Measurements from ENCODE around the gene ACVRL1. TPM values are rescaled to one million over a fixed set of nuclear protein-coding genes. Genes with fewer than 3 reads are reported as not detected.

Gene ACVRL1
- total RNA-seq, 1 donor from 2014 or later: not detected

DNA sequence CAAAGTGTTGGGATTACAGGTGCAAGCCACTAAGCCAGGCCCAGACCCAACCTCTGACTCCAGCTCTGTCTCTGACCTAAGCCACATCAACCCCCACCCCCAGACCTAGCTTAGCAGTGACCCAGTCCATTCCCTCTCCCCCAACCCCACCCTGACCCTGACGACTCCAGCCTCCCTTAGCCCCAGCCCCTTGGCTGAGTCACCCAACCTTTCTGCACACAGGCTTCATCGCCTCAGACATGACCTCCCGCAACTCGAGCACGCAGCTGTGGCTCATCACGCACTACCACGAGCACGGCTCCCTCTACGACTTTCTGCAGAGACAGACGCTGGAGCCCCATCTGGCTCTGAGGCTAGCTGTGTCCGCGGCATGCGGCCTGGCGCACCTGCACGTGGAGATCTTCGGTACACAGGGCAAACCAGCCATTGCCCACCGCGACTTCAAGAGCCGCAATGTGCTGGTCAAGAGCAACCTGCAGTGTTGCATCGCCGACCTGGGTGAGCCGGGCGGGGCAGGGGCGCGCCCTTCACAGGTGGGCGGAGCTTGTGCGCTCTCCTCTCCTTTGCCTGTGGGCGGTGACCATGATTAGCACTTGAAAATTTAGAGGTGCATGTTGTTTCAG lies 7.8 kb downstream of the ACVRL1 start:
- intact Hi-C loops (cut with micrococcal nuclease): no loop called here

DNA sequence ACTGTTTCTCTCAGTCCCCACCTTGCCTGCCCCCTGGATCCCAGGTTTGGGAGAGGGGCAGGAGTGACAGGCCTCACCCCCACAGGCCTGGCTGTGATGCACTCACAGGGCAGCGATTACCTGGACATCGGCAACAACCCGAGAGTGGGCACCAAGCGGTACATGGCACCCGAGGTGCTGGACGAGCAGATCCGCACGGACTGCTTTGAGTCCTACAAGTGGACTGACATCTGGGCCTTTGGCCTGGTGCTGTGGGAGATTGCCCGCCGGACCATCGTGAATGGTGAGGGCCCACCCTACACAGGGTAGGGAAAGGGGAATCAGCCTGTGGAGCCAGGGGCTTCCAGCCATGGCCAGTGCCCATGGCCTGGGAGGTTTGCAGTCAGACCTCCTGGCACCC lies 8.6 kb downstream of the ACVRL1 start:
- intact Hi-C loops (cut with micrococcal nuclease): no loop called here

DNA sequence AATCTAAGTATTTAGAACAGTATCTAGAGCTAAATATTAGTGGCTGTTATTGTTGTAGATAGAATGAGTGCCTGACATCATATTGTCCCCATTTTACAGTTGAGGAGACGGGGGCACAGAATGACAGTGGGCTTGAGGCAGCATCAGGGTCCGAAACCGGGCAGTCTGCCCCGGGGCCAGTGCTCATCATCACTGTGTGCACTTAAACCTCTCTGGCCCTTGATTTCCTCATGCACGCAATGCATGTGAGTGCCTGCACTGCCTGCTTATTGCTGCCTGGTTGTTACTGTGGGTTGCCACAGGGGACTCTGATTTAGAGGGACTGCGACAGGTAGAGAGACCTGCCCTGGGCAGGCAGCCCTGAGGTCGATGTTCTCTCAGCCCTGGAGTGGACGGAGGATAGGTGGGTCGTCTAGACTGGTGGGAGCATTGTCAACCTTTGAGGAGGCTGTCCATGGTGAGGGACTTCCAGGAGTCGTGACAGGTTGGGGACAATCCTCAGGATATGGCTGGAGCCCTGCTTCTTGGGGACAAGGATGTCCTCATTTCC lies 9.8 kb downstream of the ACVRL1 start:
- intact Hi-C loops (cut with micrococcal nuclease): no loop called here

DNA sequence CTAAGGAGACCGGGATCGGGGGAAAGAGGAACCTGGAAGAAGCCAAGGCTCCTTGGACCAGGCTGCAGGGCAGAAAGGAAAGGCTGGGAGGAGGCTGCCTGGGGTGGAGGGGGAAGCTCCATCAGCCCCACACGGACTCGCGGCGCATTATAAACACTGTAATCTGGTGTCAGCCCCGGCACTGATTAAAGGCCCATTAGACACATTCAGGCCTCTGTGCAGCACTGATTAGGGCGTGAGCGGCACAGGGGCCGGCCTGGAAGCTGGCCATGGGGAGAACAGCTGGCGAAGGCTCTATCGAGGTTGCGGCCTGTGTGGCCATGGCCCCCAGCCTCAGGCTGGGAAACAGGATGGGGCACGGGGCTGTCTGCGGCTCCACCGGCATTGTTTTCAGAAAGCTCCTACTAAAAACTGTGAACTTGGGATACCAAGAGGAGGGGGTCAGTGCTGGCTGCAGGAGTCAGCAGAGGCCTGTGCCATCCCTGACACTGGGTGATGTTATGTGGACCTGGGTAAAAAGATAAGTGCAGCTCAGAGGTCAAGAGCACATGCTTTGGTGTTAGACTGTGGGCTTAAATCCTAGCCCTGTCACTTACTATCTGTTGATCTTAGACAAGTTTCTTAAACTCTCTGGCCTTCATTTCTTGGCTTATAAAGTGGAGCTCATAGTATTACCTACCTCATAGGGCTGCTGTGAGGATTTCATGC lies 10.6 kb downstream of the ACVRL1 start:
- intact Hi-C loops (cut with micrococcal nuclease): no loop called here

DNA sequence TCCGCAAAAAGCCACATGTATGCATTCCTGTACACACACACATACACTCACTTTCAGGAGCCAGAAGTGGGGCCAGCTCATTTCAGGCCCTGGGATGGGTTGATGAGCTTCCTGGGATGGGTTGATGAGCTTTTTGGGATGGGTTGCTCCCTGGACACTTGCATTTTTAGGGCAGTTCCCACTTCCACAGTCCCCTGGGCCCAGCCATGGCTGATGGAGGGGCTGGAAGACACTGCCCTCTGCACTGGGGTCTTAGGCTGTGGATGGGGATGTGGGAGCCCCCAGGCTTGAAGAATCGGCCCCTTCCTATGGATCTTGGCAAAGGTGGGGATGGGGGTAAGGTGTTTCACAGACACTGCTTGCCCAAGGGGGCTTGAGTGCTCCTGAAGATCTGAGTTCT lies 12.7 kb downstream of the ACVRL1 start:
- intact Hi-C loops (cut with micrococcal nuclease): no loop called here

DNA sequence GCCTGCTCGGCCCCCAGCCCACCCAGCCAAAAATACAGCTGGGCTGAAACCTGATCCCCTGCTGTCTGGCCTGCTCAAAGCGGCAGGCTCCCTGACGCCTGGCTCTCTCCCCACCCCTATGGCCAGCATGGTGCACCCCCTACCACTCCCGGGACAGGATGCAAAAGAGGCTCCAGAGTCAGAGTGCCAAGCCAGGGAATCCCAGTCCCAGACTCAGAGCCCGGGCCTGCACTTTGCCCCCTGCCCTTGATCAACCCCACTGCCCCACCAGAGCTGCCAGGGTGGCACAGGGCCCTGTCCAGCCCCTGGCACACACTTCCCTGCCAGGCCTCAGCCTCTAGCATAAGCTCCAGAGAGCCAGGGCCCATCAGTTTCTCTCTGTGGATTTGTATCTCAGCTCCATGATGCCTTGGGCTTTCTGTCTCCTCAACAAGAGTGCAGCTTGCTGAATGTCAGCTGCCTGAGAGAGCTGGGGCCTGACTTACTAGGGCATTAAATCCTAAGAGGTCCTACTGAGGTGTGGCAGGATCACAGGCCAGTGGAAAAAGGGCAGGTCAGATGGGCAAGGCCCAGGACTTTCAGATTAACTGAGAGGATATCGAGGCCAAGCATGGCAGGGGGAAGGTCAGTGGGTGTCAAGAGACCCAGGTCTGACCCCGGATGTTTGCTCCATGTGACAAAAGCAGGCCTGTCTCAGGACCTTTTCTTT lies 13.9 kb downstream of the ACVRL1 start:
- intact Hi-C loops (cut with micrococcal nuclease): no loop called here

DNA sequence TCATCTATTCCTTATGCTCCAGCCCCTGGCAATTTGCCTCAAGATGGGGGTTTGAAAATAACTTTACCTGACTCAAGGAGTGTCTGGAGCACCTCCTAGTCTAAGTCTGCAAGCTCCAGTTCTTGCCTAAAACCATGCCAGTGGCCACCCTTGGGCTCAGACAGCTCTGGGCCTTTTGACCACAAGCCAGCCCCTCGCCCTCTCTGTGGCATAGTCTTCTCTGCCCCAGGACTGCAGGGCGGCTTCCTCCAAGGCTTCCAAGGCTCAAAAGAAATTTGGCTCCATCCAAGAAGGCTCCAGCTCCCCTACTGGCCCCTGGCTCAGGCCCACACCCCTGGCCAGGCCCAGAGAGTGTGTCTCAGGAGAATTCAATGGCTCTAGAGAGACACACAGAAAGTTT lies 14.8 kb downstream of the ACVRL1 start:
- intact Hi-C loops (cut with micrococcal nuclease): no loop called here

DNA sequence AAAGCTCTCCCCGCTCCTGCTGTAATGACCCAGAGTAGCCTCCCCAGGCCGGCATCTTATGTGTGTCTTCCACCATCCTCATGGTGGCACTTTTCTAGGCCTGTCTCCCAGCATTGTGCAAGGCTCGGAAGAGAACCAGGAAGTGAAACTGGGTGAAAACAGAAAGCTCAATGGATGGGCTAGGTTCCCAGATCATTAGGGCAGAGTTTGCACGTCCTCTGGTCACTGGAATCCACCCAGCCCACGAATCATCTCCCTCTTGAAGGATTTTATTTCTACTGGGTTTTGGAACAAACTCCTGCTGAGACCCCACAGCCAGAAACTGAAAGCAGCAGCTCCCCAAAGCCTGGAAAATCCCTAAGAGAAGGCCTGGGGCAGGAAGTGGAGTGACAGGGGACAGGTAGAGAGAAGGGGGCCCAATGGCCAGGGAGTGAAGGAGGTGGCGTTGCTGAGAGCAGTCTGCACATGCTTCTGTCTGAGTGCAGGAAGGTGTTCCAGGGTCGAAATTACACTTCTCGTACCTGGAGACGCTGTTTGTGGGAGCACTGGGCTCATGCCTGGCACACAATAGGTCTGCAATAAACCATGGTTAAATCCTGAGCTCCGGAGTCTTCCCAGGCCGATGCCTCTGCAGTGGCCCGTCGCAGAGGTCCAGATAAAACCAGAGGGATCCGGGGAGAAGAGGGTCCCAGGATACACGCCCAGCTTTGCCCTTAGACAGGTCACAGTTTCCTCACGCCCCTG lies 15.6 kb downstream of the ACVRL1 start:
- intact Hi-C loops (cut with micrococcal nuclease): loop anchor here (1.0 kb wide), 1 partner anchor 502 kb away; no protein-coding TSS in a partner anchor

DNA sequence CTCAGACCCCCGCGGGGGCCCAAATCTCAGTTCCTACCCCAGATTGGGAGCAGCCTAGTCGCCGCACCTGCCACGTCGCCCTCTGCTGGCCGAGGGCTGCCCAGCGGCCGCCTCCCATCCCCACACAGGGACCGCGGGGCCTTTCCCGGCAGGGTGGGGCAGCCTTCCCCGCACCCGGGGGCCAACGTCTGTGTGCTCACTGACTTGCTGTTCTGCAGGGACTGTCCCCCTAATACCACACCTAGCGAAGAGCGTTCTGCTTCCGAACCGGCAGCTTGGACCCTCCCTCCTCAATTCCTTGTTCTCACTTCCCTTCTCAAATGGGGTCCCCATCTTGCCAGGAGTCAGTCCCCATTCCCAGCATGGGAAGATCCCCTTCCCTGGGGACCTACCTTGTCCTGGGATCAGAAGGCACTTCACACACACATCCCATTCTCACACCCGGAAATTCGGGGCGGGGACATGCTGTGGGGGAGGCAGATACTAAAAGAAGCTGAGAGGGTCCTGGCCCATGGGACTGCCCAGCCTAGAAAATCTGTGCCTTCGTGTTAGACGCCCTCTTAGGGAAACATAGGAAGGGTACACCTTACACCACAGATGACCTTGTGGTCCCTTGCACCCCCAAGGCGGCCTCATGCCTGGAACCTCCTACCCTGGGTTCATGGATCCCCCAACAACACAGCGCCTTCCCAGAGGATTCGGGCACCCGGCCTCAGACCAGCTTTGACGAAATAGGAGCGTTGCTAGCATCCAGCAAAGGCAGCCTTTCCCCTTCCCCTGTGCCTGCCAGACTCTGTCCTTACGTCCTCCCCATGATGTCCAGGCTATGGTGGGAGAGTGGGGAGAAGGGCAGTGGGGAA lies 16.4 kb downstream of the ACVRL1 start:
- intact Hi-C loops (cut with micrococcal nuclease): loop anchor here (1.0 kb wide), 1 partner anchor 502 kb away; no protein-coding TSS in a partner anchor

DNA sequence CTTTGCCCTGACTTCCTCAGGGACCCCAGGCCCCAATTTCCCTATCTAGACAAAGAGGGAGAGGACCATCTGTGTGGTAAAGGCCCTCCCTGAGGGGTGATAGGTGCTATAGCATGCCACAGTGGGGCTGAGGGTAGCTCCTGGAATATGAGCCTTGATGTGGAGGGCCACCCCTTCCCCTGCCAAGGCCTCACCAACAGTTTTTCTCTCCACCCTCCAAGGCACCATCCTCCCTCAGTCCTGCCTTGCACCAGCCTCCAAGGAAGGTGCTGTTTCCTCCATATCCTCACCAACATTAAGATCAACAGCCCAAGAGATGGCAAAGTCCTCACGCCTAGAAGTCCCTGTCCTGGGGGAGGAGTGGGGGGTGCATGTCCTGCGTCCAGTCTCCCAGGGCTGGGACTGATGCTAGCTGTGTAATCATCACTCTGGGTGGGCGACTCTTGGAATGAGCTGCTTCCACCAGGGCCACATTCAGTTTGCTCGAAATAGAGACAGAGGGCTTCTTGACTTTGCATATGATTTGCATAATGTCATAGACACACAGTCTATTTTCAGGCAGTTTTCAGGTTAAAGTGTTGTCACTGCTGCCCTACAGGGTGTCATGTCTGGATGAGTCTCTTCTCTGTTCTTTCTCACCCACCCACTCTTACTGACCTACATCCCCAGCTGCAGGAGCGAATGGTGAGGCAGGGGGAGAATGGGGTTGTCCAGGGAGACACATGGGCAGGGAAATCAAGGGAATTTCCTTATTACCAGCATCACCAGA lies 17.4 kb downstream of the ACVRL1 start:
- intact Hi-C loops (cut with micrococcal nuclease): no loop called here

DNA sequence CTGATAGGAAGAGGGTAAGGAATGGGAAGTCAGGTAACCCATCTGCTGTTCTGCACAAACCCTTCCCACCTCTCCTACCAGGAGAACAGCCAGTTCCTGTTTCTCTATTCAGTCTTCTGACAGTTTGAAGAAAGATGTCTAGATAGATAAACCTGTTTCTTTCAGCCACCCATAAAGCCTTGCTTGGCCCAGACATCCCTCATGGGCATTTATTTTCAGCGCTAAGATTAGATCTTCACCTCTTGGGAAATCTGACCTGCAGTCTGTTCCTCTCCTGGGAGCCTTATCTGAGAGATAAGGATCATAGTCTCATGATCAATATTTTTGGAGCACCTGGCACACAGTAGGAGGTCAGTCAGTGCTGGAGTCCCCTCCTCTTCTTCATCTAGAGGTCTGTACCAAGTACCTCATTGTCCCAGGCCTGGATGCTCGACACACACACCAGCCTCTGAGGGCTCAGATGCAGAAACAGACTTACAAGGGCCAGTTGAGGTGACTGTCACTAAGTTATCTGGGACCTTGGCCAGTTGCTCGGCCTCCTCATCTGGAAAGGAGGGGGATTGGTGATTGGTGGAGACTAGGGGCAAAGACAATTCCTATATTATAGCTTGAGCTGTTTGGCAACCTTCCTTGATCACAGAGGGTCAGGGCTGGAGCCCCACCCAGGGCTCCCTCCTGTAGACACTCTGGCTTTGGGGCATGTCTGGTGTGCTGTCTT lies 18.2 kb downstream of the ACVRL1 start:
- intact Hi-C loops (cut with micrococcal nuclease): loop anchor here (1.0 to 2.0 kb wide), 4 partner anchors 25 to 99 kb away; partner anchors contain the start of gene ACVR1B

DNA sequence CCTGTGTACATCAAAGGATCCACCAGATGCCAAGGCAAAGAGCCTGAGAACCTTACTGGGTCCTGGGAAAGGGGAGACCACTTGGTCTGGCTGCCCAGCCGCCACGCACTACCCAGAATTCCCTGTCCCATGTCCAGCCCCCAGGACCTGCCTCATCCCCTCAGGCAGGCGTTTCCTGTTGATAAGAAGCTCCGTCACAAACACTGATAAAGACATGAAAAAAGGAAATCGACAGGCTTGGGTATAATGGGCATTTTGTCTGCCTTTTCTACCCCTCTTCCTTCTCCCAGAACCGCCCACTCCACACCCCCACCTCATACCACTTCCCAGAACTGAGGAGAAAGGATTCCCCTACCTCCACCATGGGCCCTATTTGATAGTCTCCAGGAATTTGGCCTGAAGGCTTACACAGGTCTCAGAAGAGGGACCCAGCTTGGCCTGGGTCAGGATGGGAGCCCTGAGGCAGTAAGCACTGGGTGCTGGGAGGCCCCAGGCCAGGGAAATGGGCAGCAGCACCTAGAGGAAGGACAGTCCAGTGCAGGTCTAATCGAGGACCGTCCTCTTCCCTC lies 18.8 kb downstream of the ACVRL1 start:
- intact Hi-C loops (cut with micrococcal nuclease): loop anchor here (1.0 to 2.0 kb wide), 4 partner anchors 25 to 99 kb away; partner anchors contain the start of gene ACVR1B

DNA sequence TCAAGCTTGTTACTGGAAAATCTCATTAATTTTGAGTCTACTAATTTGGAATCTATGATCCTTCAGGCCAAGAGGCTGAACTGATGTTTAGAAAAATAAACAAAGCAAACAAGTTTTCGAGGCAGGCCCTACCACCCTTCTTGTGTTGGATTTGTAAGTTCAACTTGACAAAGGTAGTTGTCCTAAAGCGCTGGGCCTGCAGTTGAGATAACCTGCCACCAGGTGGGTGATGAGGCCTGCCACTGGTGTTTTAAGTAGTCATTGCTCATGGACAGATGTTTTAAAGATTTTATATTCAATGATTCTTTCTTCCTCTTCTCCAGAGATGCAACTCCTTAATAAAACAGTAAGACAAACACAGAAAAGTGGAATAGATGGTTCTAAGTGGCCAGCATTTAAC lies 19.4 kb downstream of the ACVRL1 start:
- intact Hi-C loops (cut with micrococcal nuclease): loop anchor here (1.0 to 2.0 kb wide), 4 partner anchors 24 to 98 kb away; partner anchors contain the start of gene ACVR1B

DNA sequence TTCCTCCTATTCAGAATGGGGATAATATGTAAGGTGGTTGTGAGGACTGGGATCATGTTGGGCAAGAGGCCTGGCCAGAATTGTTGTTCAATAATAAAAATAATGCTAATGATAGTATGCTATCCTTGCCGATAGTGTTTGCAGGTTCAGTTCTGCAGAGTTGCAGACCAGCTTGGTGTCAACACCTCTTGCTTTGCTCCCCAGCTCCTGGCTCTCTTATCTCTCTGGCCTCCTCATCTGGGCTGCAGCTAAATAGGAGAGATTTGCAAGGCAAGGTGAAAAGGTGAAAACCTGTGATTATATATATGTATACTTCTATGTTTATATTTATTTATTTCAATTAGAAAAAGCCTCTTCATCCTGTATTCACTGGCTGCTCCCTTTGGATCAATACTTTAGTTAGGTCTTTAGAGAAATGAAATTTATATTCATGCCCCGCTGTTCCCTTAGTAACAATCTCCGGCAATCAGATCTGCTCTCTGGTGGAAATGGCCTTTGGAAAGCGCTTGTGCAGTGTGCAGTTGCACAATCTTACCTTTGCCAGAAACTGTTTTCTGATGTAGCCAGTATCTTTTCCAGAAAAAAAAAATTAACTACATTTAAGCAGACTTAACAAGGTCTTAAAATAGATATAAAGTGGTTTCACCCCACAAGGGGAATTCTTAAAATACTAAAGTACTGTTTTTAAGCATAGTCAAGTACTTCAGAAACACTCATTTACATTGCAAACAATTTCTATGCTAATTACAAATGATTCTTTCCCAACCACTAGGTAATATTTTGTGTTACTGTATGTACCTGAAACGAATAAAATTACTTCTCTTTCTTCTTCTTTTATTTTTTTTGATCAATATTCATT lies 25.1 kb downstream of the ACVRL1 start:
- intact Hi-C loops (cut with micrococcal nuclease): no loop called here

DNA sequence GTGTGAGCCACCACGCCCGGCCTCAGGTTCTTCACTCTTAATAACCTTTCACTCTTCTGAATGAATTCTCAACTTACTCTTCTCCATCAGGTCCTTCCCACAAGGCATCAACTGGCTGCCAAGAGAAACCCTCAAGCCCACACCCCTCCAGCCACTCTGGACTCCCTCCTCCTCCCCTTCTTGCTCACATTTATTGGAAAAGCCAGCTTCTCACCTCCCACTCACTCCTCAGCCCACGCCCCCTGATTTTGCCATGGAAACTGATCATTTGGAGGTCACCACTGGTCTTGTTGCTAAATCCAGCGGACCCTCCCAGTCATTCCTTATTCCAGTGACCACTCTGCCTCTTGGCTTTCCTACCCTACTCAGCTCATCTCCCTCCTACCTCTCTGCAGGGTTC lies 26.8 kb downstream of the ACVRL1 start:
- intact Hi-C loops (cut with micrococcal nuclease): no loop called here

DNA sequence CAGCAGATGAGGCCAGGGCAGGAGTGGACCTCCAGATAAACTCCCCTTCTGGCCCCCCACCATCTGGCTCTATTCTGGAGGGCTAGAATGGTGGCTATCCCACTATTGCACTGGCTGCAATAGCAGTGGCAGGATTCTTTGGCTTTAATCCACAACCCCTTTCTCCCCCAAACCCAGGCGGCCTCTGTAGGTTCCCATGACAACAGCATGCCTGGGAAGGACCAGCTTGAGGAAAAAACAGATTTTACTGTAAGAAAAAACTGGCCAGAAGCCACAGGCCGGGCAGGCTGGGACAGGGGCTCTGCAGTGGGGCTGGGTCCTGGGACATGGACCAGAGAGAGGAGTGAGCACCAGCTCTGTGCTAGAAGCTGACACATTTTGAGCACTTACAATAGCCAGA lies 30.6 kb downstream of the ACVRL1 start:
- intact Hi-C loops (cut with micrococcal nuclease): no loop called here

DNA sequence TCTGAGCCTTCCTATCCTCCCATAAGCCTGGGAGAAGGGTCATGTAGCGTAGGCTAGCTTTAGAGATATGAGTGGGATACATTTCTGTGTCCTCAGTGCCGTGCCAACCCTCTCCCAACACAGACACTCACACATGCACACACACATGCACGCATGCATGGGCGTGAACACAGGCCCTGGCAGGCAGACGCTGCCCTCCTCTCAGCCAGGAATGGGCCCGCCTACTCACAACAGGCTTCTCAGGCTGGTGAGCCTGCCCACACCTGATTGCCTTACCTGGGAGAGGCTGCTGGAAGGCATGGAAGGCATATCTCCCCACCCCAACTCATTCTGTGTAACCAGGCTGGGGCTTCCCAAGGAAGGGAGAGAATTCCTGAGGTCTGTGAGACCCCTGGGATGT lies 31.4 kb downstream of the ACVRL1 start:
- intact Hi-C loops (cut with micrococcal nuclease): no loop called here
